K562 (cell line): ENCODE measurements around the gene MFF. TPM values are rescaled to one million over a fixed set of nuclear protein-coding genes. Genes with fewer than 3 reads are reported as not detected.
A peak's percentile ranks its signal among the peaks of the same experiment; 100 is the strongest.

Experiments used
- ATAC-seq: fragments of 200-7000 bp; cut with Tn5 transposase; 3 replicates; pipeline ENCODE4 v1.9.1; 2020; ENCODE audit warnings: moderate library complexity
- BruUV-seq: library from RNA; stranded (reverse); fragments of 400-500 nt; replicated peaks from 2 replicates; lab custom pipeline; 2021; lab: Mats Ljungman, UMichigan
- CTCF ChIA-PET: fragments of 300-600 bp; formaldehyde crosslinking; extraction: SDS; loops from one replicate; lab custom pipeline; 2021; ENCODE audit warnings: low intra/inter-chr PET ratio; lab: Yijun Ruan, JAX
- POLR2A ChIA-PET: fragments of 300-600, 350-650 bp; sonication (Branson Sonifier 250); formaldehyde crosslinking; extraction: SDS; loops from one replicate; lab custom pipeline; 2021; ENCODE audit warnings: antibody characterized with exemption, inconsistent platforms; lab: Yijun Ruan, JAX
- DNase-seq, 4 experiments: peaks; one replicate each; pipeline versions ENCODE4 v3.0.0 to v3.0.0-alpha.2; 2011 to 2018; ENCODE audit warnings: low spot score in 3 of 4, mixed read lengths in 3 of 4; ENCODE audit errors: extremely low read depth in 1 of 4
- FAIRE-seq: peaks from 2 replicates; lab custom pipeline; 2011; peaks lifted over from hg19 to GRCh38; lab: Jason Lieb, UNC
- H2AFZ ChIP-seq: 2 replicates; pipeline ENCODE4 v1.6.0; 2011; ENCODE audit warnings: low read depth, low read length, control low read depth, inconsistent platforms
- H3K27ac ChIP-seq: fragments of 200-600 bp; 3 replicates; pipeline ENCODE4 v1.8.0; 2011; ENCODE audit warnings: low read depth, mild to moderate bottlenecking, control low read depth, inconsistent platforms, low read length, moderate library complexity, mixed read lengths; ENCODE audit errors: extremely low read depth
- H3K27me3 ChIP-seq, 2 experiments: fragments of 300-600 bp in 1 of 2; 2 replicates in 1 of 2; 3 replicates in 1 of 2; pipeline versions ENCODE4 v1.6.0 to v1.8.0; 2011; ENCODE audit warnings: inconsistent platforms in 2 of 2, low read length in 2 of 2, mild to moderate bottlenecking in 1 of 2, mixed read lengths in 1 of 2, moderate library complexity in 1 of 2; ENCODE audit not compliant: control insufficient read depth in 2 of 2, insufficient read depth in 2 of 2
- H3K36me3 ChIP-seq: fragments of 300-600 bp; 3 replicates; pipeline ENCODE4 v1.8.0; 2011; ENCODE audit warnings: mild to moderate bottlenecking, low read length, inconsistent platforms; ENCODE audit not compliant: control insufficient read depth, insufficient read depth
- H3K4me1 ChIP-seq, 2 experiments: fragments of 200-600 bp in 1 of 2; replicated peaks in 1 of 2; 2 replicates in 1 of 2; 3 replicates in 1 of 2; pipeline versions ENCODE4 v1.5.1 to v1.8.0; 2011; ENCODE audit warnings: inconsistent platforms in 2 of 2, low read length in 2 of 2, mild to moderate bottlenecking in 1 of 2, mixed read lengths in 1 of 2, moderate library complexity in 1 of 2; ENCODE audit not compliant: control insufficient read depth in 2 of 2, insufficient read depth in 2 of 2
- H3K4me2 ChIP-seq: 2 replicates; pipeline ENCODE4 v1.6.1; 2011; ENCODE audit warnings: low read length, control low read depth, inconsistent platforms, mixed read lengths; ENCODE audit not compliant: insufficient read depth
- H3K4me3 ChIP-seq: fragments of 200-600 bp; sonication (generic), shearing (Covaris generic); 2 replicates; pipeline ENCODE4 v1.5.1; 2016; ENCODE audit warnings: control low read depth, inconsistent platforms
- H3K79me2 ChIP-seq: fragments of 200-600 bp; 3 replicates; pipeline ENCODE4 v1.8.0; 2011; ENCODE audit warnings: low read length, inconsistent platforms; ENCODE audit not compliant: control insufficient read depth, insufficient read depth
- H3K9ac ChIP-seq, 2 experiments: 2 replicates each; pipeline versions ENCODE4 v1.6.0 to v1.6.1; 2011; ENCODE audit warnings: low read depth in 2 of 2, low read length in 2 of 2, control low read depth in 1 of 2, inconsistent platforms in 1 of 2, mild to moderate bottlenecking in 1 of 2, mixed read lengths in 1 of 2; ENCODE audit not compliant: insufficient read depth in 1 of 2
- H3K9me1 ChIP-seq: one replicate; pipeline ENCODE4 v1.6.0; 2011; ENCODE audit warnings: inconsistent platforms, mild to moderate bottlenecking, low read length, moderate library complexity; ENCODE audit not compliant: control insufficient read depth, insufficient read depth
- H3K9me3 ChIP-seq: replicated peaks from 2 replicates; pipeline ENCODE4 v1.5.1; 2011; ENCODE audit warnings: low read depth, low read length, inconsistent platforms; ENCODE audit not compliant: control insufficient read depth, insufficient read depth
- H4K20me1 ChIP-seq: replicated peaks from 2 replicates; pipeline ENCODE4 v1.6.1; 2011; ENCODE audit warnings: low read length, inconsistent platforms, mixed read lengths; ENCODE audit not compliant: control insufficient read depth, insufficient read depth
- ERF ChIP-seq: fragments of 450-650 bp; formaldehyde crosslinking; IDR thresholded peaks from 2 replicates; pipeline ENCODE4 v1.4.0; 2020; ENCODE audit warnings: mild to moderate bottlenecking, mixed read lengths
- ZBTB40 ChIP-seq, 2 experiments: fragments of 450-650 bp in 1 of 2; sonication (generic) in 1 of 2; formaldehyde crosslinking in 1 of 2; IDR thresholded peaks; 2 replicates each; pipeline versions ENCODE4 v1.7.1 to v1.9.0; 2016 to 2022; ENCODE audit warnings: inconsistent platforms in 1 of 2, mild to moderate bottlenecking in 1 of 2, missing genetic modification reagents in 1 of 2
- ZNF512 ChIP-seq: IDR thresholded peaks from 2 replicates; pipeline ENCODE4 v1.6.1; 2016; ENCODE audit warnings: missing genetic modification characterization, missing compliant biosample characterization
- WGBS: fragments of 100-300 bp; shearing (Covaris generic); methylation state at CpG from one replicate; pipeline ENCODE4 v1.1.6; 2016; ENCODE audit warnings: low coverage, mixed read lengths; ENCODE audit not compliant: insufficient coverage; ENCODE audit errors: missing lambda C conversion rate; 5-methylcytosine and 5-hydroxymethylcytosine counted together
- in situ Hi-C: fragments of 300-500 bp; cut with MboI; formaldehyde crosslinking; loops from 4 replicates; pipeline ENCODE4 v1.15.0; 2018; ENCODE audit warnings: inconsistent platforms, mixed read lengths
- intact Hi-C: fragments of 100-400 bp; cut with micrococcal nuclease; formaldehyde crosslinking; loops from 2 replicates; pipeline ENCODE4 v1.14.2; 2022
- polyA plus RNA-seq, 8 experiments: library from polyadenylated mRNA; depleted of rRNA in 4 of 8; stranded (reverse) in 5 of 8; unstranded in 3 of 8; fragments of >200 nt; fragmentation: Nextera tagmentation in 2 of 8; fragmentation: Illumina TruSeq in 1 of 8; extraction: Ambion mirVana in 2 of 8; extraction: Trizol in 1 of 8; gene quantifications; 2 replicates each; pipeline versions ENCODE4 v1.2.1 to v1.2.3, GENCODE V29; 2011 to 2014; ENCODE audit warnings: inconsistent platforms in 1 of 8, missing spikeins in 1 of 8
- total RNA-seq, 7 experiments: library from RNA; depleted of rRNA in 6 of 7; stranded (reverse); fragments of >200 nt in 6 of 7; fragmentation: Illumina TruSeq in 2 of 7; extraction: Trizol in 2 of 7; gene quantifications; 2 replicates each; pipeline versions ENCODE4 v1.2.1 to v1.2.3, GENCODE V29; 2011 to 2021; ENCODE audit warnings: low replicate concordance in 1 of 7

Gene MFF
- total and polyA plus RNA-seq, 9 of the 15 experiments (the other 6 are each of a cell fraction or from before 2014, with no cell fraction given), result 9.4 to 75.4 (median 55.7) TPM

- no peak for TF ChIP-seq ZNF512 (tag)
These were observed 45.8 kb downstream of the MFF start (continued) for GRCh38 chr2:227370791-227371312.

DNA sequence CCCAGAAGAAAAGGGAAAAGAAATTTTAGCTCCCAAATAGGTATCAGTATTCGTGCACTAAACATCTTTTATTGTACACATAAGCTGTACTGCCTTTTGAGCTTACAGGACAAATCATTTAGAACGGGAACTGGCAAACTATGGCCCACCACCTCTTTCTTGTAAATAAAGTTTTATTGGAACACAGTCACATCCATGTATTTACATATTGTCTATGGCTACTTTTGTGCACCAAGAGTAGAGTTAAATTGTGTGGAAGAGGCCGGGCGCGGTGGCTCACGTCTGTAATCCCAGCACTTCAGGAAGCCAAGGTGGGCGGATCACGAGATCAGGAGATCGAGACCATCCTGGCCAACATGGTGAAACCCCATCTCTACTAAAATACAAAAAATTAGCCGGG lies 48.3 kb downstream of the MFF start:
- Histone ChIP-seq H3K4me1 (no peaks in the 10 kb centered on the region; a peak in 2 of 5 replicates), H3K27me3 (no peaks in the 10 kb centered on the region), H3K9me1 (no peaks in the 10 kb centered on the region), H3K9me3 (no peaks in the 10 kb centered on the region), H3K27ac (no peak overlapping the region), H3K4me3 (no peak overlapping the region), H3K9ac (no peak overlapping the region), H2AFZ (no peak overlapping the region), H3K36me3 (no peaks in the 10 kb centered on the region), H4K20me1 (no peaks in the 10 kb centered on the region), H3K4me2 (no peak overlapping the region), H3K79me2 (no peaks in the 10 kb centered on the region)
- in situ Hi-C loops (no loop called here), intact Hi-C loops (no loop called here)
- no peak for TF ChIP-seq ERF
- peak; percentile 85 for TF ChIP-seq ZBTB40 (IDR thresholded peaks at IDR 0.05)
- TF ChIP-seq ZBTB40 (CRISPR knock-in tag; IDR thresholded peaks at IDR 0.05), result no peak; the same call in 1 of the 2 replicates
- ChIA-PET POLR2A (no interaction called here), CTCF (interaction anchor here (0.6 kb wide), 1 partner anchor 67 kb away, joined by 4 read pairs; no protein-coding TSS in a partner anchor)
- DNase-seq, result no peak
- no peak for ATAC-seq
- no TSS peak for BruUV-seq
- no peak for FAIRE-seq
- WGBS, result 32% methylated on average over 10 of the region's 10 CpGs
